Kidney epithelial cell (primary cell): ENCODE measurements around the gene RHOH. TPM values are rescaled to one million over a fixed set of nuclear protein-coding genes. Genes with fewer than 3 reads are reported as not detected.
A peak's percentile ranks its signal among the peaks of the same experiment; 100 is the strongest.

Experiments
- DNase-seq: peaks from one replicate; pipeline ENCODE4 v3.0.0-alpha.2; 2010; ENCODE audit warnings: low read depth
- H3K27me3 ChIP-seq: 2 replicates; pipeline ENCODE4 v1.6.0; 2011; ENCODE audit warnings: low read length; ENCODE audit not compliant: control insufficient read depth, insufficient read depth
- H3K36me3 ChIP-seq: 2 replicates; pipeline ENCODE4 v1.5.1; 2011; ENCODE audit warnings: low read length; ENCODE audit not compliant: control insufficient read depth, insufficient read depth
- H3K4me3 ChIP-seq: 2 replicates; pipeline ENCODE4 v1.5.1; 2011; ENCODE audit warnings: low read depth, mild to moderate bottlenecking, control low read depth, low read length
- total RNA-seq: library from RNA; depleted of rRNA; stranded (reverse); fragments of >200 nt; gene quantifications from 2 replicates; pipeline ENCODE4 v1.2.3, GENCODE V29; 2015
- TF ChIP-seq, protein P1 (sequence below): IDR thresholded peaks from 2 replicates; pipeline ENCODE4 v1.5.1; 2011; ENCODE audit warnings: mild to moderate bottlenecking, moderate library complexity, low read length, control low read depth, inconsistent platforms; ENCODE audit not compliant: insufficient read depth, poor library complexity, severe bottlenecking

The RHOH gene
- total RNA-seq, 1 donor from 2014 or later, result not detected

DNA sequence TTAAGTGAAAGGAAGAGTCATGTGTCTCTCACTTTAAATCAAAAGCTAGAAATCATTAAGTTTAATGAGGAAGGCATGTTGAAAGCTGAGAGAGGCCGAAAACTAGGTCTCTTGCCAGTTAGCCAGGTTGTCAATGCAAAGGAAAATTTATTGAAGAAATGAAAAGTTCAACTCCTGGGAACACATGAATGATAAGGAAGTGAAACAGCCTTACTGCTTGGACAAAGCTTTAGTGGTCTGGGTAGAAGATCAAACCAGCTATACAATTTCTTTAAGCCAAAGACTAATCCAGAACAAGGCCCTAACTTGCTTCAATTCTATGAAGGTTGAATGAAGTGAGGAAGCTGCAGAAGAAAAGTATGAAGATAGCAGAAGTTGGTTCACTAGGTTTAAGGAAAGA, 24.9 kb downstream of the RHOH start:
- H3K36me3 ChIP-seq, result no peaks in the 10 kb centered on the region
- no peak overlapping the region for H3K4me3 ChIP-seq
- no peak for DNase-seq
- H3K27me3 ChIP-seq, result no peaks in the 10 kb centered on the region
- TF ChIP-seq, protein P1, sequence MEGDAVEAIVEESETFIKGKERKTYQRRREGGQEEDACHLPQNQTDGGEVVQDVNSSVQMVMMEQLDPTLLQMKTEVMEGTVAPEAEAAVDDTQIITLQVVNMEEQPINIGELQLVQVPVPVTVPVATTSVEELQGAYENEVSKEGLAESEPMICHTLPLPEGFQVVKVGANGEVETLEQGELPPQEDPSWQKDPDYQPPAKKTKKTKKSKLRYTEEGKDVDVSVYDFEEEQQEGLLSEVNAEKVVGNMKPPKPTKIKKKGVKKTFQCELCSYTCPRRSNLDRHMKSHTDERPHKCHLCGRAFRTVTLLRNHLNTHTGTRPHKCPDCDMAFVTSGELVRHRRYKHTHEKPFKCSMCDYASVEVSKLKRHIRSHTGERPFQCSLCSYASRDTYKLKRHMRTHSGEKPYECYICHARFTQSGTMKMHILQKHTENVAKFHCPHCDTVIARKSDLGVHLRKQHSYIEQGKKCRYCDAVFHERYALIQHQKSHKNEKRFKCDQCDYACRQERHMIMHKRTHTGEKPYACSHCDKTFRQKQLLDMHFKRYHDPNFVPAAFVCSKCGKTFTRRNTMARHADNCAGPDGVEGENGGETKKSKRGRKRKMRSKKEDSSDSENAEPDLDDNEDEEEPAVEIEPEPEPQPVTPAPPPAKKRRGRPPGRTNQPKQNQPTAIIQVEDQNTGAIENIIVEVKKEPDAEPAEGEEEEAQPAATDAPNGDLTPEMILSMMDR, result no peak

DNA sequence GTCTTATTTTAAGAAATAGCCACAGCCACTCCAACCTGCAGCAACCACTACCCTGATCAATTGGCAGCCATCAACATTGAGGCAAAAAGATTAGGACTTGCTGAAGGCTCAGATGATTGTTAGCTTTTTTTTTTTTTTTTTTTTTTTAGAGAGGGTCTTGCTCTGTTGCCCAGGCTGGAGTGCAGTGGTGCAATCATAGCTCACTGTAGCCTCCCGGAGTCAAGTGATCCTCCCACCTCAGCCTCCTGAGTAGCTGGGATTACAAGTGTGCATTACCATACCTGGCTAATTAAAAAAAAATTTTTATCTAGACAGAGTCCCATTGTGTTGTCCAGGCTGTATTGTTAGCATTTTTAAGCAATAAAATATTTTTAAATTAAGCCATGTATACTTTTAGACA, 26.5 kb downstream of the RHOH start:
- H3K4me3 ChIP-seq, result no peak overlapping the region
- no peaks in the 10 kb centered on the region for H3K27me3 ChIP-seq
- no peaks in the 10 kb centered on the region for H3K36me3 ChIP-seq
- TF ChIP-seq, protein P1, result no peak
- no peak for DNase-seq

DNA sequence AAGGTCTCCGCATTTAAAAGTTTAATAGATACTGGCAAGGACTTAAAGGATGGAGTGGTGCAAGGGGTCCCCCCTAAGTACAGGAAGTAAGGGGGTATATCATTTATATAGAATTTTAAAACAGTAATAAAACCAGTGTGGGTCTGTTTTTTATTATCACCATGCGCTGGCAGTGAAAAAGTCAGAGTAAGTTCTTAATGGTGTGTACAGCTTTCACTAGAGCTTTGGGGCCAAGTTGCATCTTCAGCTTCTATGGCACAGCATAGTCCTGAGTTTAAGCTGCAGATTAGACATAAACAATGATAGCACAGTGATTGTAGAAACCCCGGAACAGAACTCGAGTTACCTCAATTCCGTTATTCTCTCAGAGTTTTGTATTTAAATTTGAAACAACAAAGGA, 27.6 kb downstream of the RHOH start:
- Histone ChIP-seq H3K27me3 (no peaks in the 10 kb centered on the region), H3K4me3 (no peak overlapping the region), H3K36me3 (no peaks in the 10 kb centered on the region)
- TF ChIP-seq, protein P1, result no peak
- no peak for DNase-seq

DNA sequence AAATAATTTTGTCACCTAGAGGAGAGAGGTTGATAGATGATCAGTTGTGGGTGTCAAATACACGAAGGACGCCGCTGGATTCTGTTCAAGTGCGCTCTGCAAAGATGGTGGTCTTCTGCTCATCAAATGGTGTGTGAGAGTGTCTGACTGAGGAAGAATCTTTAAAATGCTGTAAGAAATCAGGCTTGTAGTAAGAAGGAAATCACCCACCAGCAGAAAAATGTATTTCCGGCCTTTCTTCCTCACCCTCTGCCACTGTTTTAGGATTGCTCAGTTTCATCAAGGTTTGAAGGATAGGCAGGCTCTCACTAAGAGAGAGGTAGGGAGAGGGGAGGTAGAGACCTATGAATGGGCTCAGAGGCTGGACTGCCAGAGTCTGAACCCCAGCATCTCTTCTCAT, 28.7 kb downstream of the RHOH start:
- Histone ChIP-seq H3K4me3 (no peak overlapping the region), H3K36me3 (no peaks in the 10 kb centered on the region), H3K27me3 (no peaks in the 10 kb centered on the region)
- DNase-seq, result no peak
- TF ChIP-seq, protein P1, result no peak

DNA sequence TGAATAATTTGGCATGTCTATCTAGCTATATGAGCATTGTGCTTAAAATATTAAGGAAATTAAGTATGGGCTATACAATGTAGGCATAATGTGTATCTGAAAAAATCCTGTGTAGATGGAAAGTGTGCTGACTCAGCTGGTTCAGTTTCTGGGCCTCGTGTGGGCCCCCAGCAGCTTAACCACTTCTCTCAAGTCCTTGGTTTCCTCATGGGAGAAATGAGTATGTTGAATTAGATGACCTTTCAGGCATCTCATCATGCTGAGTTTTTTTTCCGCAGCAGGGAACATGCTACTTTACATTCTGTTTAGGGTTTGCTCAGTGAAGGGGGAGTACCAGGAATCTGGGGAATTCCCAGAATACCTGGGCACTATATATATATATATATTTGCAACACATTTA, 30.5 kb downstream of the RHOH start:
- DNase-seq, result no peak
- H3K27me3 ChIP-seq, result no peaks in the 10 kb centered on the region
- no peaks in the 10 kb centered on the region for H3K36me3 ChIP-seq
- TF ChIP-seq, protein P1, result no peak
- H3K4me3 ChIP-seq, result no peak overlapping the region

DNA sequence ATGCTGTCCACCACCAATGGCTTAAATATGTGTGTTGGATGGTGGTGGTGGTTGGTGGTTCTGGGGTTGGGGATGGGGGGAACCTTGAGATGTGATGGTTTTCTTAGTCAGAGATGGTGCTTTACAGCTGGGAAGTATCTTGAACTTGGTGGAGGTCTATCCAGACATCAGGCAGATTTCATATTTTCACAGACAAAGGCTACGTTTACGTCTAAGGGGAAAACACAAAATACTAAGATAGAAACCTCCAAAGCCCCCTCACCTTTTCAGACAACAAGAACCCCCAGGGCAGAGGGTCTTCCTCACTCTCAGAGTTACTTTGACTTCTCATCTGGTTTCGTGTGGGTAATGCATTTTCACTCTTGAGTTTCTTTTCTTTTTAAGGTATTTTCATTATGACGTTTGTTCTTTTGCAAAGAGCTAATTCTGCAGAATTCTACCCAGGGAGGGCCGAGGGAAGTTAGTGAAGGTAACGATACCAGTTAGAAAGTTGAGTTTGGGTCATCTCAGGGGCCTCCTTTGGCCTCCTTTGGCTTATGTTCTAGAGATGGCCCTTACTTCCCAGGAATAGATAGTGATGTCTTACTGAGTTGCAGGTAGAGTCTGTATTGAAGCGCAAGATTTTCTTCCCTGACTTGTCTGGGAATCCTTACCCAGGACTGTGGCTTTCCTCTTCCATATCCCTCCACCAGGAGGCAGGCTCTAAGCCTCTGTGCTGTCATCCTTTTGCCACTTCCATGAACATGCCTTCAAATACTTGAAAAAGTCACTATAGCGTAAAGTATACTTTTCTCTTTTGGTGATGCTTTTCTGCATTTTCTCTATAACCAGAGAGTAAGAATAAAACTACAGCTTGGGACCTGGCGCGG, 31.9 kb downstream of the RHOH start:
- no peaks in the 10 kb centered on the region for H3K36me3 ChIP-seq
- no peak for DNase-seq
- TF ChIP-seq, protein P1, result peak; percentile 35
- H3K4me3 ChIP-seq, result no peak overlapping the region
- H3K27me3 ChIP-seq, result no peaks in the 10 kb centered on the region
